HepG2 (cell line): ENCODE results near the gene LURAP1L. TPM values are rescaled to one million over a fixed set of nuclear protein-coding genes. Genes with fewer than 3 reads are reported as not detected.

Experiments
- ATF1 ChIP-seq: IDR thresholded peaks from 2 replicates; pipeline ENCODE4 v1.6.1; 2016; ENCODE audit warnings: mild to moderate bottlenecking, control low read depth
- CHCHD3 ChIP-seq: sonication (generic); formaldehyde crosslinking; IDR thresholded peaks from 2 replicates; pipeline ENCODE4 v1.8.0; 2022; ENCODE audit warnings: mild to moderate bottlenecking, missing genetic modification reagents, moderate library complexity
- ELF3 ChIP-seq: IDR thresholded peaks from 2 replicates; pipeline ENCODE4 v1.6.1; 2016; ENCODE audit warnings: missing genetic modification reagents, missing compliant biosample characterization
- GATA4 ChIP-seq: sonication (generic); IDR thresholded peaks from 2 replicates; pipeline ENCODE4 v1.6.1; 2016; ENCODE audit warnings: antibody characterized with exemption, low read depth, borderline replicate concordance
- GMEB2 ChIP-seq: IDR thresholded peaks from 2 replicates; pipeline ENCODE4 v1.6.1; 2016; ENCODE audit warnings: missing biosample characterization, missing genetic modification reagents, low read depth
- IRF2 ChIP-seq: IDR thresholded peaks from 2 replicates; pipeline ENCODE4 v1.6.1; 2018; ENCODE audit warnings: missing genetic modification reagents, missing compliant biosample characterization
- LCORL ChIP-seq, 2 experiments: fragments of 450-650 bp in 1 of 2; sonication (generic) in 1 of 2; formaldehyde crosslinking in 1 of 2; IDR thresholded peaks; 2 replicates each; pipeline versions ENCODE4 v1.5.0 to v1.6.1; 2017 to 2020; ENCODE audit warnings: antibody characterized with exemption in 1 of 2, missing genetic modification reagents in 1 of 2
- MEF2D ChIP-seq: sonication (generic); formaldehyde crosslinking; IDR thresholded peaks from 2 replicates; pipeline ENCODE4 v1.5.1; 2020; ENCODE audit warnings: mild to moderate bottlenecking, missing genetic modification reagents
- PRDM10 ChIP-seq: sonication (generic); formaldehyde crosslinking; IDR thresholded peaks from 2 replicates; pipeline ENCODE4 v1.4.0; 2020; ENCODE audit warnings: low read depth, missing genetic modification reagents
- SPEN ChIP-seq: sonication (generic); formaldehyde crosslinking; IDR thresholded peaks from 2 replicates; pipeline ENCODE4 v1.5.1; 2020; ENCODE audit warnings: low read depth, mild to moderate bottlenecking, missing genetic modification reagents
- TBX2 ChIP-seq: sonication (generic); formaldehyde crosslinking; IDR thresholded peaks from 2 replicates; pipeline ENCODE4 v1.5.0; 2020; ENCODE audit warnings: missing genetic modification reagents, mild to moderate bottlenecking, borderline replicate concordance
- THAP11 ChIP-seq: IDR thresholded peaks from 2 replicates; pipeline ENCODE4 v1.6.1; 2016; ENCODE audit warnings: missing biosample characterization, missing genetic modification reagents
- U2AF2 ChIP-seq: fragments of 200-400 bp; formaldehyde crosslinking; IDR thresholded peaks from 2 replicates; pipeline ENCODE4 v1.6.1; 2017; ENCODE audit warnings: low read depth, mild to moderate bottlenecking, low read length
- ZEB1 ChIP-seq: IDR thresholded peaks from 2 replicates; pipeline ENCODE4 v1.6.1; 2012; ENCODE audit warnings: mild to moderate bottlenecking, low read depth, inconsistent platforms; ENCODE audit not compliant: insufficient replicate concordance
- ZFP36L2 ChIP-seq: sonication (generic); formaldehyde crosslinking; IDR thresholded peaks from 2 replicates; pipeline ENCODE4 v1.4.0; 2020; ENCODE audit warnings: missing genetic modification reagents
- ZMYM4 ChIP-seq: sonication (generic); formaldehyde crosslinking; IDR thresholded peaks from 2 replicates; pipeline ENCODE4 v1.8.1; 2023; ENCODE audit warnings: mild to moderate bottlenecking, missing genetic modification reagents
- ZNF121 ChIP-seq: sonication (generic); formaldehyde crosslinking; IDR thresholded peaks from 2 replicates; pipeline ENCODE4 v1.5.0; 2020; ENCODE audit warnings: mild to moderate bottlenecking, missing genetic modification reagents
- ZNF354B ChIP-seq: sonication (generic); formaldehyde crosslinking; IDR thresholded peaks from 2 replicates; pipeline ENCODE4 v1.8.0; 2022; ENCODE audit warnings: mild to moderate bottlenecking, missing genetic modification reagents
- ZNF414 ChIP-seq: sonication (generic); formaldehyde crosslinking; IDR thresholded peaks from 2 replicates; pipeline ENCODE4 v1.5.0; 2020; ENCODE audit warnings: missing genetic modification reagents
- ZNF878 ChIP-seq: sonication (generic); formaldehyde crosslinking; IDR thresholded peaks from 2 replicates; pipeline ENCODE4 v1.8.1; 2023; ENCODE audit warnings: mild to moderate bottlenecking, missing genetic modification reagents, moderate library complexity
- ZNF879 ChIP-seq: sonication (generic); formaldehyde crosslinking; IDR thresholded peaks from 2 replicates; pipeline ENCODE4 v1.8.1; 2023; ENCODE audit warnings: missing genetic modification reagents
- polyA plus RNA-seq, 8 experiments: library from polyadenylated mRNA; depleted of rRNA in 3 of 8; stranded (reverse) in 7 of 8; unstranded in 1 of 8; fragments of >200 nt; fragmentation: Illumina TruSeq in 4 of 8; extraction: Trizol in 4 of 8; gene quantifications; 2 replicates each; pipeline versions ENCODE4 v1.2.1 to v1.2.3, GENCODE V29; 2011 to 2016; ENCODE audit warnings: low read depth in 4 of 8, missing spikeins in 1 of 8, mixed read lengths in 1 of 8; ENCODE audit not compliant: insufficient read depth in 1 of 8
- total RNA-seq, 5 experiments: library from RNA; depleted of rRNA; stranded (reverse); fragments of >200 nt; fragmentation: Illumina TruSeq; extraction: Trizol; gene quantifications; 2 replicates each; pipeline ENCODE4 v1.2.3, GENCODE V29; 2016; ENCODE audit warnings: low read depth in 1 of 5
- TF ChIP-seq, protein P1 (sequence below): IDR thresholded peaks from 2 replicates; pipeline ENCODE4 v1.6.1; 2016; ENCODE audit warnings: missing genetic modification reagents, missing compliant biosample characterization
- TF ChIP-seq, protein P2 (sequence below): sonication (generic); formaldehyde crosslinking; IDR thresholded peaks from 2 replicates; pipeline ENCODE4 v1.4.0; 2020; ENCODE audit warnings: low read depth, mild to moderate bottlenecking, missing genetic modification reagents

The LURAP1L gene
- total and polyA plus RNA-seq, 2 of the 13 experiments (the other 11 are each of a cell fraction or from before 2014, with no cell fraction given), result 6.7 to 16.6 TPM

- no peak for TF ChIP-seq ZNF414 (CRISPR knock-in tag)
- TF ChIP-seq GATA4, result peak; percentile 88; the same call in 1 of the 2 replicates
- no peak for TF ChIP-seq ZFP36L2 (CRISPR knock-in tag)
- peak; percentile 57; the same call in 1 of the 2 replicates for TF ChIP-seq IRF2 (CRISPR knock-in tag)
- no peak for TF ChIP-seq ZNF121 (CRISPR knock-in tag)
- TF ChIP-seq TBX2 (CRISPR knock-in tag), result peak; percentile 94
- TF ChIP-seq ZNF354B (CRISPR knock-in tag), result no peak
- TF ChIP-seq ZMYM4 (CRISPR knock-in tag), result 0 out of 2 replicates have a peak, but pooled peaks have one; percentile 22
- TF ChIP-seq SPEN, result no peak
- TF ChIP-seq ELF3 (CRISPR knock-in tag), result peak; percentile 97
- no peak for TF ChIP-seq ZEB1
- TF ChIP-seq PRDM10 (CRISPR knock-in tag), result no peak
- TF ChIP-seq U2AF2, result no peak
- TF ChIP-seq, protein P1, sequence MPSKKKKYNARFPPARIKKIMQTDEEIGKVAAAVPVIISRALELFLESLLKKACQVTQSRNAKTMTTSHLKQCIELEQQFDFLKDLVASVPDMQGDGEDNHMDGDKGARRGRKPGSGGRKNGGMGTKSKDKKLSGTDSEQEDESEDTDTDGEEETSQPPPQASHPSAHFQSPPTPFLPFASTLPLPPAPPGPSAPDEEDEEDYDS, result no peak
- no peak for TF ChIP-seq LCORL (IDR thresholded peaks at IDR 0.05)
- TF ChIP-seq LCORL (CRISPR knock-in tag; IDR thresholded peaks at IDR 0.05), result peak; percentile 55; the same call in 1 of the 2 replicates
- TF ChIP-seq ZNF878, result no peak
- TF ChIP-seq ATF1, result no peak
- TF ChIP-seq THAP11 (CRISPR knock-in tag), result peak; percentile 54
- no peak for TF ChIP-seq CHCHD3
- no peak for TF ChIP-seq ZNF879 (CRISPR knock-in tag)
- no peak for TF ChIP-seq GMEB2 (CRISPR knock-in tag)
- TF ChIP-seq, protein P2, sequence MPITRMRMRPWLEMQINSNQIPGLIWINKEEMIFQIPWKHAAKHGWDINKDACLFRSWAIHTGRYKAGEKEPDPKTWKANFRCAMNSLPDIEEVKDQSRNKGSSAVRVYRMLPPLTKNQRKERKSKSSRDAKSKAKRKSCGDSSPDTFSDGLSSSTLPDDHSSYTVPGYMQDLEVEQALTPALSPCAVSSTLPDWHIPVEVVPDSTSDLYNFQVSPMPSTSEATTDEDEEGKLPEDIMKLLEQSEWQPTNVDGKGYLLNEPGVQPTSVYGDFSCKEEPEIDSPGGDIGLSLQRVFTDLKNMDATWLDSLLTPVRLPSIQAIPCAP, result no peak
- no peak for TF ChIP-seq MEF2D (CRISPR knock-in tag)
These were observed 41.9 kb downstream of the LURAP1L start (continued) for GRCh38 chr9:12816656-12817101.
